GM21447 (cell line): ENCODE results near the gene ZNF283.
"Not testable (repeated sequence)": the region's sequence is repeated elsewhere in the genome, so short reads cannot be mapped to it uniquely, and the experiment has no call there.

Experiments used
- ATAC-seq: cut with Tn5 transposase; IDR thresholded peaks from one replicate; pipeline ENCODE4 v1.9.1; 2021; ENCODE audit not compliant: unreplicated experiment

ZNF283 gene

GRCh38 chr19:43847246-43847645 lies 20.1 kb downstream of the ZNF283 start:
- ATAC-seq = no peak

GRCh38 chr19:43847884-43848283 lies 20.8 kb downstream of the ZNF283 start:
- no peak for ATAC-seq

- ATAC-seq = no peak
These were observed 21.7 kb downstream of the ZNF283 start for GRCh38 chr19:43848821-43849220.

- no peak for ATAC-seq
These were observed 31.1 kb downstream of the ZNF283 start for GRCh38 chr19:43858174-43858573.

- not testable (repeated sequence) for ATAC-seq
These were observed 39.8 kb downstream of the ZNF283 start for GRCh38 chr19:43866923-43867322.

- no peak for ATAC-seq
These were observed 45.6 kb downstream of the ZNF283 start for GRCh38 chr19:43872547-43873336.

- ATAC-seq = no peak
These were observed 53.4 kb downstream of the ZNF283 start for GRCh38 chr19:43880483-43880882.

GRCh38 chr19:43883864-43884263 lies 56.7 kb downstream of the ZNF283 start, which contains the start of gene ZNF404:
Gene ZNF404, minus strand, starts transcription at chr19:43883964.
- no peak for ATAC-seq

GRCh38 chr19:43895727-43896308 lies 68.7 kb downstream of the ZNF283 start:
- ATAC-seq = no peak
